Measurements from ENCODE around the gene ZDHHC7.

The ZDHHC7 gene

DNA sequence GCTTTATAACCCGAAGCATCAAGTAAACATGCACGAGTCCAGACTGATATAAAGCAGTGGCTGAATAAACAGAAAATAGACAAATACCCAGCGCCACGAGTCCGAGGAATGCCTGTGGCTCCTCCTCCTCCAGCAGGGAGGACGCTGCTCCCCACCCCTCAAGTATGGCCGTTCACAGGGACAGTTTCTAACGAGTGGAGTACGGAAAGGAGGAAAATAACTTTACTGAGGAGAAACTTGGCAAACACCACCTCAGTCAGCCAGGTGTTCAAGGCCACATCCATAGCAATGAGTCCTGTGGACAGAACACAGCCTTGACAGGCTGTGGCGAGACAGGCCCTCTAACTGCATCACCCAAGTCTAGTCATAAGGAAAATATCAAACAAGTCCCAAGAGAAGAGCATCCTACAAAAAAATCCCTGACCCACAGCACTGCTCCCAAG is 9.2 kb downstream of the ZDHHC7 start:
- Histone ChIP-seq H3K4me1 (ENCODE audit: control insufficient read depth in 1 of 2, insufficient read depth in 1 of 2, low read depth in 1 of 2, low read length in 1 of 2) (peaks cover 35 to 36% of the 10 kb centered on the region in 2 experiments), H3K4me3 (ENCODE audit: low read depth in 1 of 2, low read length in 1 of 2) (peak overlapping the region; percentile 24 to 32), H3K27ac (peak overlapping the region; percentile 79), H3K36me3 (peaks cover 9% of the 10 kb centered on the region), H3K9me3 (no peaks in the 10 kb centered on the region), H3K27me3 (no peaks in the 10 kb centered on the region)
- TF ChIP-seq, protein P1, sequence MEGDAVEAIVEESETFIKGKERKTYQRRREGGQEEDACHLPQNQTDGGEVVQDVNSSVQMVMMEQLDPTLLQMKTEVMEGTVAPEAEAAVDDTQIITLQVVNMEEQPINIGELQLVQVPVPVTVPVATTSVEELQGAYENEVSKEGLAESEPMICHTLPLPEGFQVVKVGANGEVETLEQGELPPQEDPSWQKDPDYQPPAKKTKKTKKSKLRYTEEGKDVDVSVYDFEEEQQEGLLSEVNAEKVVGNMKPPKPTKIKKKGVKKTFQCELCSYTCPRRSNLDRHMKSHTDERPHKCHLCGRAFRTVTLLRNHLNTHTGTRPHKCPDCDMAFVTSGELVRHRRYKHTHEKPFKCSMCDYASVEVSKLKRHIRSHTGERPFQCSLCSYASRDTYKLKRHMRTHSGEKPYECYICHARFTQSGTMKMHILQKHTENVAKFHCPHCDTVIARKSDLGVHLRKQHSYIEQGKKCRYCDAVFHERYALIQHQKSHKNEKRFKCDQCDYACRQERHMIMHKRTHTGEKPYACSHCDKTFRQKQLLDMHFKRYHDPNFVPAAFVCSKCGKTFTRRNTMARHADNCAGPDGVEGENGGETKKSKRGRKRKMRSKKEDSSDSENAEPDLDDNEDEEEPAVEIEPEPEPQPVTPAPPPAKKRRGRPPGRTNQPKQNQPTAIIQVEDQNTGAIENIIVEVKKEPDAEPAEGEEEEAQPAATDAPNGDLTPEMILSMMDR (IDR thresholded peaks at IDR 0.05): no peak

DNA sequence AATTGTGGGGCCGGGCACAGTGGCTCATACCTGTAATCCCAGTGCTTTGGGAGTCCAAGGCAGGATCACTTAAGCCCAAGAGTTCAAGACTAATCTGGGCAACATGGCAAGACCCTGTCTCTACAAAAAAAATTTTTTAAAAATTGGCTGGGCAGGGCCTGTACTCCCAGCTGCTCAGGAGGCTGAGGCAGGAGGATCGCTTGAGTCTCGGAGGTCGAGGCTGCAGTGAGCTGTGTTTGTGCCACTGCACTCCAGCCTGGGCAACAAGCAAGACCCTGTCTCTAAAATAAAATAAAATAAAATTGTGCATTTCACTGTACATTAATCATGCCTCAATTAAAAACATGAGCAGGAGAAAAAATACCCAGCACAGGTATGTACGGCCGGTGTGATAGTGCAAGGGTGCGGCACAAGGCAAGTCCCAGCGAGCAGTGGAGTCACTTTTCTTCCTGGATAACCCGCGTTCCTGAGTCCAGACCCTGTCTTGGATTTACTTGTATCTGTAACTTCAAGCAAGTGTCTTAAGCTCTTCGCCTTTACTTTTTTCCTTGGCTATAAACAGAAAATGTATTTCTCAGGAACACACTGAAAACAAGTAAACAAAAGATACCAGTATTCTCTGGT is 11.4 kb downstream of the ZDHHC7 start:
- H3K27ac ChIP-seq: peak overlapping the region; percentile 79

DNA sequence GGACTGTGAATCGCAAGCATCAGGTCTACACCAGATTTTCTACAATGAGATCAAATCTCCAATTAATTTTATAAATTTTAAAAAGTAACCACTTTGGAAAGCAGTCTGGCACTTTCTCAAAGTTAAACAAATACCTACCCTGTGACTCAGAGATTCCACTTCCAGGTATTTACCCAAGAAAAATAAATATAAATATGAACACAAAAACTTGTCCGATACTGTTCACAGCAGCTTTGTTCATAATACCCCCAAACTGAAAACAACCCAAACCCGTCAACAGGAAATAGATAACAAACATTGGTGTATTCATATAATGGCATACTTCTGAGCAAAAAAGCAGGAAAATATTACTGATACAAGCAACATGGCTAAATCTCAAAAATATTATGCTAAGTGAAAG is 12.1 kb downstream of the ZDHHC7 start:
- TF ChIP-seq, protein P1 (IDR thresholded peaks at IDR 0.05): no peak
- Histone ChIP-seq H3K27ac (peak overlapping the region; percentile 79), H3K4me3 (ENCODE audit: low read depth in 1 of 2, low read length in 1 of 2) (no peak overlapping the region), H3K4me1 (ENCODE audit: control insufficient read depth in 1 of 2, insufficient read depth in 1 of 2, low read depth in 1 of 2, low read length in 1 of 2) (peaks cover 62 to 66% of the 10 kb centered on the region in 2 experiments), H3K27me3 (no peaks in the 10 kb centered on the region), H3K9me3 (no peaks in the 10 kb centered on the region), H3K36me3 (peaks cover 12% of the 10 kb centered on the region)

More for the DNA sequence above, 11.4 kb downstream of the ZDHHC7 start:
- Histone ChIP-seq H3K4me3 (ENCODE audit: low read depth in 1 of 2, low read length in 1 of 2) (no peak overlapping the region), H3K27me3 (no peaks in the 10 kb centered on the region), H3K36me3 (peaks cover 12% of the 10 kb centered on the region), H3K4me1 (ENCODE audit: control insufficient read depth in 1 of 2, insufficient read depth in 1 of 2, low read depth in 1 of 2, low read length in 1 of 2) (peaks cover 54 to 58% of the 10 kb centered on the region in 2 experiments), H3K9me3 (no peaks in the 10 kb centered on the region)
- TF ChIP-seq, protein P1 (IDR thresholded peaks at IDR 0.05): no peak

DNA sequence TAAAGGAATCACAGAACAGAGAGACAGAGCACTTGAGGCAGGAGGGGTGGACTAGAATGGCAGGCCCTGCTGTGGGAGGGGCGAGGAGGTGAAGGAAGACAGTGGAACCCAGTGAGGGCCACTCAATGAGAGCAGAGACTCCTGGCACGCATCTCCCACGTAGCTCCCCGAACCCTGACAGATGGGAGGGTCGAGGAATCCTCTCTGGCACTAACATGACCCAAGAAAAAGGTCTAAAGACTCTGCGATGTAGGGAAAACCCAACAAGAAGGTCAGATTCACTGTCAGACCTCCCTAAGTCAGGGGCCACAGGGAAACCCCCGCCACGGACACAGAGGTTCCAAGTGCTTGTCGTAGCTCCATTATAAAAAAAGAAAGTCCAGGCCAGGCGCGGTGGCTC is 15.0 kb downstream of the ZDHHC7 start:
- Histone ChIP-seq H3K4me1 (ENCODE audit: control insufficient read depth in 1 of 2, insufficient read depth in 1 of 2, low read depth in 1 of 2, low read length in 1 of 2) (peaks cover 56 to 66% of the 10 kb centered on the region in 2 experiments), H3K9me3 (no peaks in the 10 kb centered on the region), H3K27ac (peak overlapping the region; percentile 98), H3K27me3 (no peaks in the 10 kb centered on the region), H3K4me3 (ENCODE audit: low read depth in 1 of 2, low read length in 1 of 2) (no peak overlapping the region), H3K36me3 (peaks cover 18% of the 10 kb centered on the region)
- TF ChIP-seq, protein P1 (IDR thresholded peaks at IDR 0.05): no peak

DNA sequence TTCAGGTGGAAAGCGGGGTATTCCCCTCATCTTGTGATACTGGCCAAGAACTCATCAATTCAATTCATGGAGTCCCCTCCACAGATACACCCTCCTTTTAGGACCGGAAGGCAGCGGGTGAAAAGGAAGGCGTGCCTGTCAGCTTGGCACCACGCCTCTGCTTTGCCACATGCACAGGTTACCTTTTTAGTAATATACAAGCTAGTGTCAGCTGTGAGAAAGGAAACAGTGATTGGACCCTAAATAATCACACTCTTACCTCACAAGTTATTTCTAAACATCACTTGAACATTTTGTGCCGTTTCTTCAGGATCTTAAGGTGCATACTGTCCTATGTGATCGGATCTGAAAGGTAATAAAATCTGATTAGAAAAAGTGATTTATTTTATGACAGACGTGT is 15.7 kb downstream of the ZDHHC7 start:
- H3K36me3 ChIP-seq: peaks cover 20% of the 10 kb centered on the region
- H3K27ac ChIP-seq: peak overlapping the region; percentile 98
- no peaks in the 10 kb centered on the region for H3K27me3 ChIP-seq
- no peaks in the 10 kb centered on the region for H3K9me3 ChIP-seq
- peaks cover 51 to 61% of the 10 kb centered on the region in 2 experiments for H3K4me1 ChIP-seq (ENCODE audit: control insufficient read depth in 1 of 2, insufficient read depth in 1 of 2, low read depth in 1 of 2, low read length in 1 of 2)
- TF ChIP-seq, protein P1 (IDR thresholded peaks at IDR 0.05): no peak
- H3K4me3 ChIP-seq (ENCODE audit: low read depth in 1 of 2, low read length in 1 of 2): peak overlapping the region in 1 of 2 experiments; percentile 23
